ENCODE measurements around the gene PTAFR.

The PTAFR gene

GRCh38 chr1:28114844-28115243 is 61.6 kb downstream of the PTAFR start:
- no peak for FAIRE-seq

GRCh38 chr1:28113242-28113572 is 63.3 kb downstream of the PTAFR start:
- no peak for FAIRE-seq

GRCh38 chr1:28112388-28113241 is 63.9 kb downstream of the PTAFR start:
- FAIRE-seq, result no peak

GRCh38 chr1:28111157-28111556 is 65.3 kb downstream of the PTAFR start:
- FAIRE-seq, result no peak

- no peak for FAIRE-seq
Observed at GRCh38 chr1:28110555-28110954, 65.9 kb downstream of the PTAFR start.

- FAIRE-seq, result no peak
Observed at GRCh38 chr1:28109639-28110038, 66.9 kb downstream of the PTAFR start.

- no peak for FAIRE-seq
Observed at GRCh38 chr1:28108001-28108400, 68.5 kb downstream of the PTAFR start.

- no peak for FAIRE-seq
Observed at GRCh38 chr1:28104866-28105467, 71.5 kb downstream of the PTAFR start.

GRCh38 chr1:28102189-28102588 is 74.3 kb downstream of the PTAFR start:
- no peak for FAIRE-seq

- FAIRE-seq, result no peak
Observed at GRCh38 chr1:28099050-28099769, 77.3 kb downstream of the PTAFR start.

All from A204.1 (cell line).